GM18508 (cell line): ENCODE data around the gene TOMM40.
"Not testable (repeated sequence)": the region's sequence is repeated elsewhere in the genome, so short reads cannot be mapped to it uniquely, and the experiment has no call there.

Source experiments
- ATAC-seq: cut with Tn5 transposase; IDR thresholded peaks from one replicate; pipeline ENCODE4 v1.9.1; 2021; ENCODE audit warnings: moderate number of reproducible peaks; ENCODE audit not compliant: insufficient read depth, unreplicated experiment

The TOMM40 gene

GRCh38 chr19:44893332-44894051, 2.4 kb downstream of the TOMM40 start:
- ATAC-seq, result no peak

DNA sequence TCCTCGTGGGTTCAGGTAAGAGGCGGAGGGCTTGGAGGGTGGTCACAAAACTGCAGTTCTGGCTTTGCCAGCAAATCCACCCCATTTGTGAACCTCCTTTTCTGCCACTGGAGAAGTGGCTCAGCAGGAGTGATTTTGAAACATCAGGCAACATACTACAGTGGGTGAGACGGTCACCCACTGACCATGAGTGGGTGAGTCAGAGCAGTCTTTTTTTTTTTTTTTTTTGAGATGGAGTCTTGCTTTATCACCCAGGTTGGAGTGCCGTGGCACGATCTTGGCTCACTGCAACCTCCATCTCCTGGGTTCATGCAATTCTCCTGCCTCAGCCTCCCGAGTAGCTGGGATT, 3.0 kb downstream of the TOMM40 start:
- ATAC-seq, result no peak

GRCh38 chr19:44894946-44895345, 3.9 kb downstream of the TOMM40 start:
- no peak for ATAC-seq

- no peak for ATAC-seq
Observed at GRCh38 chr19:44897835-44898234, 6.8 kb downstream of the TOMM40 start.

GRCh38 chr19:44900328-44901244, 9.5 kb downstream of the TOMM40 start:
- no peak for ATAC-seq

DNA sequence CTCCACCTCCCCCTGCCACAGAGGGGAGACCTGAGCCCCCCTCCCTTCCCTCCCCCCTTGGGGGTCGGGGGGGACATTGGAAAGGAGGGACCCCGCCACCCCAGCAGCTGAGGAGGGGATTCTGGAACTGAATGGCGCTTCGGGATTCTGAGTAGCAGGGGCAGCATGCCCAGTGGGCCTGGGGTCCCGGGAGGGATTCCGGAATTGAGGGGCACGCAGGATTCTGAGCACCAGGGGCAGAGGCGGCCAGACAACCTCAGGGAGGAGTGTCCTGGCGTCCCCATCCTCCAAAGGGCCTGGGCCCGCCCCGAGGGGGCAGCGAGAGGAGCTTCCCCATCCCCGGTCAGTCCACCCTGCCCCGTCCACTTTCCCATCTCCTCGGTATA, 12.2 kb downstream of the TOMM40 start:
- no peak for ATAC-seq

- no peak for ATAC-seq
Observed at GRCh38 chr19:44903602-44904425, 12.8 kb downstream of the TOMM40 start.

GRCh38 chr19:44904426-44904994, 13.5 kb downstream of the TOMM40 start:
- ATAC-seq, result no peak

GRCh38 chr19:44905437-44906160, 14.5 kb downstream of the TOMM40 start, which contains the start of gene APOE:
APOE (plus strand) TSS chr19:44905796; CDS start chr19:44906625, 829 bp downstream.
- ATAC-seq, result no peak

GRCh38 chr19:44907613-44908012, 16.6 kb downstream of the TOMM40 start:
- no peak for ATAC-seq

- ATAC-seq, result no peak
Observed at GRCh38 chr19:44908074-44908835, 17.2 kb downstream of the TOMM40 start.

- ATAC-seq, result no peak
Observed at GRCh38 chr19:44908836-44909261, 17.8 kb downstream of the TOMM40 start.

- ATAC-seq, result no peak
Observed at GRCh38 chr19:44909775-44910174, 18.7 kb downstream of the TOMM40 start.

DNA sequence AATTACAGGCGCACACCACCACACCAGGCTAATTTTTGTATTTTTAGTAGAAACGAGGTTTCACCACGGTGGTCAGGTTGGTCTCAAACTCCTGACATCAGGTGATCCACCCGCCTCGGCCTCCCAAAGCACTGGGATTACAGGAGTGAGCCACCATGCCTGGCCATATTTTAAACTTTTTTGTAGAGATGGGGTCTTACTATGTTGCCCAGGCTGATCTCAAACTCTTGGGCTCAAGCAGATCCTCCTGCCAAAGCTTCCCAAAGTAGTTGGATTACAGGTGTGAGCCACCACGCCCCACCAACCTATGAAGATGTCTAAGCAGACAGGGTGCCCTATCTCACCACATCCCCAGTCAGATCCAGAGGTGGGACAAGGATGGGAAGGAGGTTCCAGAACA, 20.8 kb downstream of the TOMM40 start:
- not testable (repeated sequence) for ATAC-seq

GRCh38 chr19:44912854-44913253, 21.8 kb downstream of the TOMM40 start:
- no peak for ATAC-seq

DNA sequence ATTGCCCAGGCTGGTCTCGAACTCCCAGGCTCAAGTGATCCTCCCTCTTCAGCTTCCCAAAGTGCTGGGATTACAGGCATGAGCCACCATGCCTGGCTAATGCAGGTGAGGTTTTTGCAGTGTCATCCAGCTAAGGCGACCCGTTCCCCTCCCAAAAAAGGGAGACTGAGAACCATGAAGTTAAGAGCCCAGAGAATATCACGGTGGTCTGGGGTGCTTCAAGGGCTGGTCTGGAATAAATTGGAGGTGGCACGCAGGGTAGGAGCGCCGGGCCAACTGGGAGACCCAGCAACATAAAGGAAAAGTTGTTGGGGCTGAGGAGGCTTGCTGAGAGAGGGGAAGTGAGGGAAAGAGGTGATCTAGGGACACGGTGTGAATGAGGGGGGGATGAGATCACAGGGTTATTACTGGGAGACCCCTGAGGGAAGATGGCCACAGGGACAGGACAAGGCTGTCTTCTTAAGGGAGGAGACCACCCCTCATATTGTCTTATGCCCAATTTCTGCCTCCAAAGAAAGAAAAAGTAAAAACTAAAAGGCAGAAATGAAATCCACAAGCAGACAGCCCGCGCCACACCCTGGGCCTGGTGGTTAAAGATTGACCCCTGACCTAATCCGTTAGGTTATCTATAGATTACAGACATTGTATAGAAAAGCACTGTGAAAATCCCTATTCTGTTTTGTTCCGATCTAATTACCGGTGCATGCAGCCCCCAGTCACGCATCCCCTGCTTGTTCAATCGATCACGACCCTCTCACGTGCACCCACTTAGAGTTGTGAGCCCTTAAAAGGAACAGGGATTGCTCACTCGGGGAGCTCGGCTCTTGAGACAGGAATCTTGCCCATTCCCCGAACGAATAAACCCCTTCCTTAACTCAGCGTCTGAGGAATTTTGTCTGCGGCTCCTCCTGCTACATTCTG, 22.7 kb downstream of the TOMM40 start:
- not testable (repeated sequence) for ATAC-seq

GRCh38 chr19:44914433-44915206, 23.6 kb downstream of the TOMM40 start, which contains the start of gene APOC1:
APOC1 (plus strand) TSS chr19:44914608; CDS start chr19:44914892, 284 bp downstream.
- ATAC-seq, result peak; percentile 76
